GM23338 (cell line): ENCODE measurements around the gene AKIRIN2. TPM values are rescaled to one million over a fixed set of nuclear protein-coding genes. Genes with fewer than 3 reads are reported as not detected.
"Not testable (repeated sequence)": the region's sequence is repeated elsewhere in the genome, so short reads cannot be mapped to it uniquely, and the experiment has no call there.

ENCODE experiments used
- ATAC-seq: fragments of 200-7000 bp; cut with Tn5 transposase; 3 replicates; pipeline ENCODE4 v1.9.1; 2020
- DNase-seq: peaks from one replicate; pipeline ENCODE4 v3.0.0-alpha.2; 2015; ENCODE audit warnings: low spot score
- H2AFZ ChIP-seq: fragments of 200-600 bp; sonication (generic); 2 replicates; pipeline ENCODE4 v1.8.0; 2016; ENCODE audit warnings: antibody characterized with exemption, mild to moderate bottlenecking, moderate library complexity
- H3F3A ChIP-seq: fragments of 200-600 bp; sonication (generic); replicated peaks from 2 replicates; pipeline ENCODE4 v1.8.0; 2017; ENCODE audit warnings: antibody characterized with exemption, mixed run types, low read depth
- H3K27ac ChIP-seq: fragments of 200-600 bp; sonication (generic); 2 replicates; pipeline ENCODE4 v1.6.1; 2016; ENCODE audit warnings: low read depth
- H3K27me3 ChIP-seq: fragments of 200-600 bp; sonication (generic); 2 replicates; pipeline ENCODE4 v1.8.0; 2016; ENCODE audit warnings: mild to moderate bottlenecking, mixed run types, moderate library complexity; ENCODE audit not compliant: insufficient read depth
- H3K36me3 ChIP-seq: fragments of 200-600 bp; sonication (generic); 2 replicates; pipeline ENCODE4 v1.8.0; 2016; ENCODE audit warnings: mild to moderate bottlenecking; ENCODE audit not compliant: insufficient read depth
- H3K4me1 ChIP-seq: fragments of 200-600 bp; sonication (generic); 2 replicates; pipeline ENCODE4 v1.8.0; 2016; ENCODE audit warnings: mild to moderate bottlenecking, moderate library complexity; ENCODE audit not compliant: insufficient read depth
- H3K4me2 ChIP-seq: fragments of 200-600 bp; sonication (generic); 2 replicates; pipeline ENCODE4 v1.7.1; 2017; ENCODE audit warnings: mixed run types
- H3K4me3 ChIP-seq: fragments of 200-600 bp; sonication (generic); 2 replicates; pipeline ENCODE4 v1.6.1; 2016; ENCODE audit warnings: mixed run types
- H3K79me2 ChIP-seq: fragments of 200-600 bp; sonication (generic); replicated peaks from 2 replicates; pipeline ENCODE4 v1.8.0; 2017; ENCODE audit warnings: mild to moderate bottlenecking; ENCODE audit not compliant: insufficient read depth
- H3K9me2 ChIP-seq: fragments of 200-600 bp; sonication (generic); 2 replicates; pipeline ENCODE4 v1.8.0; 2017; ENCODE audit not compliant: insufficient read depth
- H4K20me1 ChIP-seq: fragments of 200-600 bp; sonication (generic); replicated peaks from 2 replicates; pipeline ENCODE4 v1.8.0; 2017; ENCODE audit warnings: mild to moderate bottlenecking; ENCODE audit not compliant: insufficient read depth
- H3K27ac Mint-ChIP-seq: 2 replicates; pipeline ENCODE4 v1.8.0; 2020; ENCODE audit warnings: inconsistent platforms, mild to moderate bottlenecking, moderate library complexity, mixed read lengths
- H3K27me3 Mint-ChIP-seq: 3 replicates; pipeline ENCODE4 v1.8.0; 2022; ENCODE audit warnings: low read depth, mild to moderate bottlenecking, moderate library complexity, mixed read lengths, inconsistent platforms; ENCODE audit not compliant: insufficient read depth, poor library complexity
- H3K36me3 Mint-ChIP-seq: 3 replicates; pipeline ENCODE4 v1.8.0; 2021; ENCODE audit warnings: low read depth, mild to moderate bottlenecking, inconsistent platforms, moderate library complexity, mixed read lengths
- H3K4me1 Mint-ChIP-seq: 3 replicates; pipeline ENCODE4 v1.8.0; 2020; ENCODE audit warnings: mild to moderate bottlenecking, inconsistent platforms, mixed read lengths
- H3K4me3 Mint-ChIP-seq: 3 replicates; pipeline ENCODE4 v1.8.0; 2021; ENCODE audit warnings: moderate library complexity, mild to moderate bottlenecking, inconsistent platforms, mixed read lengths
- H3K9me3 Mint-ChIP-seq: 3 replicates; pipeline ENCODE4 v1.8.0; 2020; ENCODE audit warnings: moderate library complexity, mild to moderate bottlenecking, inconsistent platforms, mixed read lengths
- polyA plus RNA-seq: library from polyadenylated mRNA; unstranded; fragments of >200 nt; fragmentation: Nextera tagmentation; extraction: Ambion mirVana; gene quantifications from 2 replicates; pipeline ENCODE4 v1.2.1, GENCODE V29; 2016
- total RNA-seq: library from RNA; depleted of rRNA; stranded (reverse); fragments of >200 nt; shearing (Covaris generic); gene quantifications from 2 replicates; pipeline ENCODE4 v1.2.3, GENCODE V29; 2014
- TF ChIP-seq, protein P1 (sequence below): fragments of 250-450 bp; sonication (Bioruptor Pico); IDR thresholded peaks from 2 replicates; pipeline ENCODE4 v1.5.0; 2020; ENCODE audit warnings: mild to moderate bottlenecking, moderate library complexity
- TF ChIP-seq, protein P2 (sequence below), 2 experiments: fragments of 200-600 bp in 1 of 2; sonication (generic) in 1 of 2; conservative IDR thresholded peaks; 2 replicates each; pipeline versions ENCODE4 v1.5.1 to v1.6.1; 2016 to 2017; ENCODE audit warnings: antibody characterized with exemption in 2 of 2, low read depth in 2 of 2, mild to moderate bottlenecking in 2 of 2, moderate library complexity in 1 of 2

Gene AKIRIN2
- total and polyA plus RNA-seq, 2 experiments from 2014 or later: 62.1 to 98.1 TPM

DNA sequence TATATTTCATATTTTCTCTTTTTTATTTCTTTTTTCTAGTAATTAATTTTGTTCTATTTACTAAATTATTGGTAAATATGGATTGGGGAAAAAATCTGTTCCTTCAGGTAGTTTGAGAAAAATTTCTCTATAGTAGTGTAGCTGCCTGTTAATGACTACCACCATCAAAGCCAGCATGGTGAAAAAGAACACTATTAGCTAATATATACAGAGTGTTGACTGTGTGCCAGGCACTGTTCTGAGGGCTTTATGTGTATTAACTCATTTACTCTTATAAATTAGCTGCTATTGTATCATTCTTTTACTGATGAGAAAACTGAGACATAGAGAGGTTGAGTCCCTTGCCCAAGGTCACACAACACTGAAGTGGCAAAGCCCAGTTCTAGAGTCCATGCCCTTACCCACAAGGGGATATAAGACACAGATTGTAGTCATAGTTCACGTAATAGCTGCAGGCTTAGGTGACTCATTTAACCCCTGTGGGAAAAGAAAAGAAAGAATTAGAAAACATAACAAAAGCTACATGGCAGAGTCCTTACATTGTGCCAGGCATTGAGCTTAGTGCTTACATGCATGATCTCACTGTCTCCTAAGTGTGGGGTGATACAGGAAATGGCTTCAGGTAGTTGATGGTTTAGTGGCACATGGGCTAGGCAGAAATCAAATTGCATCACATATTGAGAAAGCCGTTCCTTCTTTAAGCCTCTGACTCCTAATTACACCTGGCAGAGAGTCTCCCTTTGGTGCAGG lies 12.2 kb upstream of the AKIRIN2 start (continued):
- TF ChIP-seq, protein P1, sequence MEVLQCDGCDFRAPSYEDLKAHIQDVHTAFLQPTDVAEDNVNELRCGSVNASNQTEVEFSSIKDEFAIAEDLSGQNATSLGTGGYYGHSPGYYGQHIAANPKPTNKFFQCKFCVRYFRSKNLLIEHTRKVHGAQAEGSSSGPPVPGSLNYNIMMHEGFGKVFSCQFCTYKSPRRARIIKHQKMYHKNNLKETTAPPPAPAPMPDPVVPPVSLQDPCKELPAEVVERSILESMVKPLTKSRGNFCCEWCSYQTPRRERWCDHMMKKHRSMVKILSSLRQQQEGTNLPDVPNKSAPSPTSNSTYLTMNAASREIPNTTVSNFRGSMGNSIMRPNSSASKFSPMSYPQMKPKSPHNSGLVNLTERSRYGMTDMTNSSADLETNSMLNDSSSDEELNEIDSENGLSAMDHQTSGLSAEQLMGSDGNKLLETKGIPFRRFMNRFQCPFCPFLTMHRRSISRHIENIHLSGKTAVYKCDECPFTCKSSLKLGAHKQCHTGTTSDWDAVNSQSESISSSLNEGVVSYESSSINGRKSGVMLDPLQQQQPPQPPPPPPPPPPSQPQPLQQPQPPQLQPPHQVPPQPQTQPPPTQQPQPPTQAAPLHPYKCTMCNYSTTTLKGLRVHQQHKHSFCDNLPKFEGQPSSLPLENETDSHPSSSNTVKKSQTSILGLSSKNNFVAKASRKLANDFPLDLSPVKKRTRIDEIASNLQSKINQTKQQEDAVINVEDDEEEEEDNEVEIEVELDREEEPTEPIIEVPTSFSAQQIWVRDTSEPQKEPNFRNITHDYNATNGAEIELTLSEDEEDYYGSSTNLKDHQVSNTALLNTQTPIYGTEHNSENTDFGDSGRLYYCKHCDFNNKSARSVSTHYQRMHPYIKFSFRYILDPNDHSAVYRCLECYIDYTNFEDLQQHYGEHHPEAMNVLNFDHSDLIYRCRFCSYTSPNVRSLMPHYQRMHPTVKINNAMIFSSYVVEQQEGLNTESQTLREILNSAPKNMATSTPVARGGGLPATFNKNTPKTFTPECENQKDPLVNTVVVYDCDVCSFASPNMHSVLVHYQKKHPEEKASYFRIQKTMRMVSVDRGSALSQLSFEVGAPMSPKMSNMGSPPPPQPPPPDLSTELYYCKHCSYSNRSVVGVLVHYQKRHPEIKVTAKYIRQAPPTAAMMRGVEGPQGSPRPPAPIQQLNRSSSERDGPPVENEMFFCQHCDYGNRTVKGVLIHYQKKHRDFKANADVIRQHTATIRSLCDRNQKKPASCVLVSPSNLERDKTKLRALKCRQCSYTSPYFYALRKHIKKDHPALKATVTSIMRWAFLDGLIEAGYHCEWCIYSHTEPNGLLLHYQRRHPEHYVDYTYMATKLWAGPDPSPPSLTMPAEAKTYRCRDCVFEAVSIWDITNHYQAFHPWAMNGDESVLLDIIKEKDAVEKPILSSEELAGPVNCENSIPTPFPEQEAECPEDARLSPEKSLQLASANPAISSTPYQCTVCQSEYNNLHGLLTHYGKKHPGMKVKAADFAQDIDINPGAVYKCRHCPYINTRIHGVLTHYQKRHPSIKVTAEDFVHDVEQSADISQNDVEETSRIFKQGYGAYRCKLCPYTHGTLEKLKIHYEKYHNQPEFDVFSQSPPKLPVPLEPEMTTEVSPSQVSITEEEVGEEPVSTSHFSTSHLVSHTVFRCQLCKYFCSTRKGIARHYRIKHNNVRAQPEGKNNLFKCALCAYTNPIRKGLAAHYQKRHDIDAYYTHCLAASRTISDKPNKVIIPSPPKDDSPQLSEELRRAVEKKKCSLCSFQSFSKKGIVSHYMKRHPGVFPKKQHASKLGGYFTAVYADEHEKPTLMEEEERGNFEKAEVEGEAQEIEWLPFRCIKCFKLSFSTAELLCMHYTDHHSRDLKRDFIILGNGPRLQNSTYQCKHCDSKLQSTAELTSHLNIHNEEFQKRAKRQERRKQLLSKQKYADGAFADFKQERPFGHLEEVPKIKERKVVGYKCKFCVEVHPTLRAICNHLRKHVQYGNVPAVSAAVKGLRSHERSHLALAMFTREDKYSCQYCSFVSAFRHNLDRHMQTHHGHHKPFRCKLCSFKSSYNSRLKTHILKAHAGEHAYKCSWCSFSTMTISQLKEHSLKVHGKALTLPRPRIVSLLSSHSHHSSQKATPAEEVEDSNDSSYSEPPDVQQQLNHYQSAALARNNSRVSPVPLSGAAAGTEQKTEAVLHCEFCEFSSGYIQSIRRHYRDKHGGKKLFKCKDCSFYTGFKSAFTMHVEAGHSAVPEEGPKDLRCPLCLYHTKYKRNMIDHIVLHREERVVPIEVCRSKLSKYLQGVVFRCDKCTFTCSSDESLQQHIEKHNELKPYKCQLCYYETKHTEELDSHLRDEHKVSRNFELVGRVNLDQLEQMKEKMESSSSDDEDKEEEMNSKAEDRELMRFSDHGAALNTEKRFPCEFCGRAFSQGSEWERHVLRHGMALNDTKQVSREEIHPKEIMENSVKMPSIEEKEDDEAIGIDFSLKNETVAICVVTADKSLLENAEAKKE (CRISPR knock-in tag): no peak
- TF ChIP-seq, protein P2, sequence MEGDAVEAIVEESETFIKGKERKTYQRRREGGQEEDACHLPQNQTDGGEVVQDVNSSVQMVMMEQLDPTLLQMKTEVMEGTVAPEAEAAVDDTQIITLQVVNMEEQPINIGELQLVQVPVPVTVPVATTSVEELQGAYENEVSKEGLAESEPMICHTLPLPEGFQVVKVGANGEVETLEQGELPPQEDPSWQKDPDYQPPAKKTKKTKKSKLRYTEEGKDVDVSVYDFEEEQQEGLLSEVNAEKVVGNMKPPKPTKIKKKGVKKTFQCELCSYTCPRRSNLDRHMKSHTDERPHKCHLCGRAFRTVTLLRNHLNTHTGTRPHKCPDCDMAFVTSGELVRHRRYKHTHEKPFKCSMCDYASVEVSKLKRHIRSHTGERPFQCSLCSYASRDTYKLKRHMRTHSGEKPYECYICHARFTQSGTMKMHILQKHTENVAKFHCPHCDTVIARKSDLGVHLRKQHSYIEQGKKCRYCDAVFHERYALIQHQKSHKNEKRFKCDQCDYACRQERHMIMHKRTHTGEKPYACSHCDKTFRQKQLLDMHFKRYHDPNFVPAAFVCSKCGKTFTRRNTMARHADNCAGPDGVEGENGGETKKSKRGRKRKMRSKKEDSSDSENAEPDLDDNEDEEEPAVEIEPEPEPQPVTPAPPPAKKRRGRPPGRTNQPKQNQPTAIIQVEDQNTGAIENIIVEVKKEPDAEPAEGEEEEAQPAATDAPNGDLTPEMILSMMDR (conservative IDR thresholded peaks at IDR 0.05; ENCODE audit: low read depth in 2 of 2): no peak

DNA sequence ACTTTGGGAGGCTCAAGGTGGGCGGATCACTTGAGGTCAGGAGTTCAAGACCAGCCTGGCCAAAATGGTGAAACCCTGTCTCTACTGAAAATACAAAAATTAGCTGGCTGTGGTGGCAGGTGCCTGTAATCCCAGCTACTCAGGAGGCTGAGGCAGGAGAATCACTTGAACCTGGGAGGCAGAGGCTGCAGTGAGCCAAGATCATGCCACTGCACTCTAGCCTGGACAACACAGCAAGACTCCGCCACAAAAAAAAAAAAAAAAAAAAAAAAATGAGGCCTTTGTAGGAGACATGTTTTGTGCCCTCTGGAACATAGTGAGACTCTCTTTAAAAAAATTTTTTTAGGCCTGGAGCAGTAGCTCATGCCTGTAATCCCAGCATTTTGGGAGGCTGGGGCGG lies 10.7 kb upstream of the AKIRIN2 start:
- not testable (repeated sequence) for H3K27me3 Mint-ChIP-seq

More for the DNA sequence above, 10.7 kb upstream of the AKIRIN2 start:
- not testable (repeated sequence) for H3K27ac Mint-ChIP-seq, H3K27ac ChIP-seq, H3K4me3 Mint-ChIP-seq, H3K27me3 ChIP-seq, ATAC-seq, H3K9me2 ChIP-seq, H3K36me3 Mint-ChIP-seq, H2AFZ ChIP-seq, H3K79me2 ChIP-seq, H3K4me1 Mint-ChIP-seq, H4K20me1 ChIP-seq, DNase-seq, H3K4me3 ChIP-seq, H3F3A ChIP-seq, H3K36me3 ChIP-seq, H3K4me2 ChIP-seq, H3K4me1 ChIP-seq, H3K9me3 Mint-ChIP-seq
